Activated CD8-positive, alpha-beta memory T cell treated with anti-CD3 and anti-CD28 coated beads, Interleukin-2, amount 50 U/mL, for 1 hour (primary cell): ENCODE measurements around the gene TRIP13.
"Not testable (repeated sequence)": the region's sequence is repeated elsewhere in the genome, so short reads cannot be mapped to it uniquely, and the experiment has no call there.

ENCODE experiments used
- DNase-seq: peaks from one replicate; pipeline ENCODE4 v3.0.0-alpha.2; 2020; ENCODE audit errors: extremely low read depth

TRIP13 gene

DNA sequence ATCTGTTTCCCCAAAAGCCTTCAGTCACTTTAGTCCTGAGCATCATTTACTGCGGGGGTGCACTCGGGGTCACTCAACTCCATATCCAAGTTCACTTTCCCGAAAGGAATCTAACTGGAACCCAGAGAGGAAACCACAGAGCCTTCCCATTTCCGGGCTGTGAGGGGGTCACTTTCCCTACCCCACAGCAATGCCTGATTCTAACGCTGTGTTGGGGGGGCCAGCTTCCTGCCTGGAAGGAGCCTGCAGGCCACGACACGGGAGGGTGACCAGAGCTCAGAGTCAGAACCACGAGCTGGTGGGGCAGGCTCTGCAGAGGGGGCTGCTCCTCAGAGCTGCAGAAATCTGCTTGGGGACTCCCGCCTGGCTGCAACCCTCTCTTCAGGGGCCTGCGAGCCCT is 20.4 kb upstream of the TRIP13 start:
- DNase-seq: no peak

DNA sequence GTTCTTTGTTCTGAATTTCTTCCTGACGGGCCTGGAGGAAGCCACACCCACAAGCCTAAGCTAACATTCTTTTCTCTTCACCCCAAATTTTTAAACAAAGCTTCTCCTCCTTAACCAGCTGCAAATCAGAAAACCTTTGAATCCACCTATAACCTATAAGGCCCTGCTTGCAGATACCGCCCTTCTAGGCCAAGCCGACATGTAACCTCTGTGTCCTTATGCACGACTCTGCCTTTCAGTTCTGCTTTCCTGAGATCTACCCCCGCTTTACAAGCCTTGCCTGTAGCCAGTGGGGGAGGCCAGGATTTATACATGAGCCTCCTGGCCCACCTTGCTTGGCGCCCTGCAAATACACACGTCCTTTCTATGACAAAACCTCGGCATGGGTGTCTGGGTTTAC is 19.4 kb upstream of the TRIP13 start:
- DNase-seq: no peak

DNA sequence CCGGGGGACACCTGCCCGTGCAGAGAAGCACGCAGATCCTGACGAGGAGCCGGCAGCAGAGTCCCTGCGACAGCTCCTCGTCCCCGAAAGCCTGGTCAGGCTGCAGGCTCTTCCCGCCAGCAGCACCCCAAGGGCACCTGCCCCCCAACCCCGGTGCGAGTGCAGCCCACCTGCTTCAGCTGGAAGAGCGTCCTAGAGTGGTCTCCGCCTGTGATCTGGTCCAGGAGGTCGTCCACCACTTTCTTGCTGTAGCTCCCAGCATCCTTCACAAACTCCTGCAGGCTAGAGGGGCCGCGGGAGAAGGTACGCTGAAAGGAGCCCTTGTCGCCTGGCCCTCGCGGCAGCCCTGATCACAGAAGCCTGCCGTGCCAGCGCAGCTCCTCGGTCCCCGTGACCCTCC is 16.8 kb upstream of the TRIP13 start:
- no peak for DNase-seq

DNA sequence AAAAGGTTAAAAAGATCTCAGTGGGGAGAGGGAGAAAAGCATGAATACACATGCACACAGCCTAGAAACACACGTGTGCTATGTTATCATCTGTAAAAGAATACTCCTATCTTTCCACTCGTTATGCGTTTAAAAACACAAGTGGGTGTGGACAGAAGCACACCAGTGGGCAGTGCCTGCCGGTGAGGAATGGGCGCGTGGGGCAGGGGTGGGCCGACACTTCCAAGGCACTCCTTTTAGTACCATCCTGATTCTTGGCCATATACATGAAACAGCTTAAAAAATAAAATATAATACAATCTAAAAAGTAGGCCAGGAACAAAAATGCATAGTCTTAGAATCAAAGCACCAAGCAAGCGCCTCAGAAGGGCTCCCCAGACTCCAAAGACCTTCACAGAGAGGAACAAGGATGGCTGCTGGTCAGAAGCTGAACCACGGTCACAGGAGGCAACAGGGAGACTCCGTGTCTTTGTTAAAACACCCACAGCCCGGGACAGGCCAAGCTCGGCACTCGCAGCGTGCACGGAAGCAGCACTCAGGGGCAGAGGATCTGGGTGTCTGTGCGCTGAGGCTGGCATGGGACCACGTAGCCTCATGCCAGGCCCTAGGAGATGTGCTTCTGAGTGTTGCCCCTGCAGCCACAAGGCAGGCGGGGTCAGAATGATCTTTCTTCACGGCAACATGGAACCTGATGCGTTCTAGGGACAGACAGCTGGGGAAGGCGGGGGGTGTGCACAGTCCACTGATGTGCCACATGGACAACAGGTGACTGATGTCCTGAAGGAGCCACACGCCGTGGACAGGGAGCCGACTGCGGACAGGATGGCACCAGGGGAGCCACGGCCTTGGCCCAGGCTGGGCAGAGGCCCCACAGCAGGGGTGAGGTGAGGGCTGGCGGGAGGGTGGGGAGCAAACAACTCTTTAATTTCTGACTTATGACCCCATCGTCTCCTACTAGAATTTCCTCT is 16.0 kb upstream of the TRIP13 start:
- DNase-seq: no peak

DNA sequence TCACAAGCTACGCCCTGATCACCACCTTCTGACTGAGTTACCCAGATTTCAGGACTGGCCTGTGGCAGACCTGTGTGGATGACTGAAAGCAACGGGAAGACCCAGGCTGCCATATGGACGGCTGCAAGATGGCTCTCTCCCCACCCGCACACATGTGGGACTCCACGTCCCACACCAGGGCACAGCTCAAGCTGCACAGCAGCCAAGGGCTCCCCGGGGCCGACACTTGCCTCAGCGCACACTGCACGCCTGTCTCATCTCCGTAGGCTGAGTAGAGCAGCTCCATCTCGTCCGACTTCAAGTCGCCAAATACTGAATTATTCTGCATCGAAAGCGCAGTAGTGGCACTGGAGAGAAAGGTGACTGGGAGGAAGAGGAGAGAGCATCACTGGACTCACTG is 14.6 kb upstream of the TRIP13 start:
- no peak for DNase-seq

DNA sequence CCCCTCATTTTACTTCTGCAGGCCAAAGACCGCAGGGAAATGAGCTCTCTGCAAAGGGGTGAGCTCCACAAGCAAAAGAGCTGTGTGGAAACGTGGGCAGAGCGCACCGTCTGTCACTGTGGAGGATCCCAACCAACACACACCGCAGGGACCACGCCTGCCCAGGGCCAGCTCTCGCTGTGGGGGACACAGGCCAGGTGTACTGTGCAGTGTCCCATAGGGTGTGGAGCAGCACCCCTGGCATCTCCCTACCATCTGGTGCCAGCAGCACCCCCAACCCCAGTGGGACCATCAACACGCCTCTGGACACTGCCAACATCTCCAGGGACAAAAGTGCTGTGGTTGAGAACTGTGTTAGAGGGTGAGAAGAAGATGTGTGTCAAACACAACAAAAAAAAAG is 14.0 kb upstream of the TRIP13 start:
- not testable (repeated sequence) for DNase-seq

DNA sequence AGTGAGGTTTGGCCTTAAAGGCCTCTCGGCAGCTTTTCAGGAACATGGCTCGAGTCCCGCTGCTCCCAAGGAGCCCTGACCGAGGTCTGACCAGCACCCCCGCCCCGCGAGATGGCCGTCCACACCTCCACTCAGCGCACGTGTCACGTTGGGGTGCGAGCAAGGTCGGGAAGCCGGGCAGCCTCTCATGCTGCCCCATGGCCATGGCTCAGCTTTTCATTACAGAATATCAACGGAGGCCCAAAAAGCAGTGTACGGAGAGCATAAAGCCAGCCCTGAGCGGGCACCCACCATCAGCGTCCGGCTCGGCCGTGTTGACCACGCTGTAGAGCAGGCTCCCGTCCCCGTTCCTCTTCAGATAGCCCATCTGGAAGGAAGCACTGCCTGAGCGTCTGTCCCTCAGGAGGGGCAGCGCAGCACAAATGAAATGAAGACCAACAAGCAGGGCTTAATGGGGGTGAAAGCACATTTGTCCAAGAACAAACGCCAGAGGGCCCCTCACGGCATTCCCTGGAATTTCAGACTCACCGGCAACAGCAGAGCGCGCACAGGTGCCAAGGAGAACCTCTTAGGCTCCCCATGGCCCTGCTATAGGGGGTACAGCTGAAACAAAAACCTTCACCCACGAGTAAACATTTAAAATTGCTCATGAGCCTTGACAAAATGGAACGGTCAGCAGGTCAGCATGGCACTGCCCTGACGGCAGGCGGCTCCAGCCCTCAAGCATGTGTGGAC is 11.7 kb upstream of the TRIP13 start:
- DNase-seq: no peak

DNA sequence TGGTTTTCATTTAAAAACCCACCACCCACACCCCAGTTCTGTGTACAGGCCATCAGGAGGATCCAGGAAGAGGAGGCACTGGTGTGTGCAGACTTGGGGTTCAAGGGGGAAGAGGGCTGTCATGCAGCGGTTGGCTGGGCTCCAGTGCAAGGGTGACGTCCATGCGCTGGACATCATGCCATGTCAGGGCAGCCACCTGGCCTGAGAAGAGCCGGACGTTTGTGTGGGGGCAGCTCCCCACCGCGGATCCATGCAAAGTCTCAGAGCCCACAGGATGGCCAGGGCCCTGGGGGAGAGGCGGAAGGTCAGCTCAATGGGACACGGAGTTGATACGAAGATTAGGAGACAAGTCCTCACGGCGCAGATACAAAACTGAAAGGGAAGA is 11.1 kb upstream of the TRIP13 start:
- no peak for DNase-seq

DNA sequence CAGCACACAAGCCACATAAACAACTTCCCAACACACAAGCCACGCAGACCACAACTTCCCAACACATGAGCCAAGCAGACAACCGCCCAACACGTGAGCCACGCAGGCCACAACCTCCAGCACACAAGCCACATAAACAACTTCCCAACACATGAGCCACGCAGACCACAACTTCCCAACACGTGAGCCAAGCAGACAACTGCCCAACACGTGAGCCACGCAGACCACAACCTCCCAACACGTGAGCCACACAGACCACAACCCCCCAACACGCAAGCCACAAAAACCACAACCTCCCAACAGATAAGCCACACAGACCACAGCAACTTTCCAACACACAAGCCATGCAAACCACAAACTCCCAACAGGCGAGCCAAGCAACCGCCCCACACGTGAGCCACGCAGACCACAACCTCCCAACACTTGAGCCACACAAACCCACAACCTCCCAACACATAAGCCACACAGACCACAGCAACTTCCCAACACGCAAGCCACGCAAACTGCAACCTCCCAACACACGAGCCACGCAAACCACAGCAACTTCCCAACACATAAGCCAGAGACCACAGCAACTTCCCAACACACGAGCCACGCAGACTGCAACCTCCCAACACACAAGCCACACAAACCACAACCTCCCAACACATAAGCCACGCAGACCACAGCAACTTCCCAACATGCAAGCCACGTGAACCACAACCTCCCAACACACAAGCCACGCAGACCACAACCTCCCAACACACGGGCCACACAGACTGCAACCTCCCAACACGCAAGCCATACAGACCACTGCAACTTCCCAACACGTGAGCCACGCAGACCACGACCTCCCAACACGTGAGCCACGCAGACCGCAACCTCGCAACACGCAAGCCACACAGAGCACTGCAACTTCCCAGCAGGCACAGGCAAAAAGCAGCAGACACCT is 10.2 kb upstream of the TRIP13 start:
- DNase-seq: no peak

DNA sequence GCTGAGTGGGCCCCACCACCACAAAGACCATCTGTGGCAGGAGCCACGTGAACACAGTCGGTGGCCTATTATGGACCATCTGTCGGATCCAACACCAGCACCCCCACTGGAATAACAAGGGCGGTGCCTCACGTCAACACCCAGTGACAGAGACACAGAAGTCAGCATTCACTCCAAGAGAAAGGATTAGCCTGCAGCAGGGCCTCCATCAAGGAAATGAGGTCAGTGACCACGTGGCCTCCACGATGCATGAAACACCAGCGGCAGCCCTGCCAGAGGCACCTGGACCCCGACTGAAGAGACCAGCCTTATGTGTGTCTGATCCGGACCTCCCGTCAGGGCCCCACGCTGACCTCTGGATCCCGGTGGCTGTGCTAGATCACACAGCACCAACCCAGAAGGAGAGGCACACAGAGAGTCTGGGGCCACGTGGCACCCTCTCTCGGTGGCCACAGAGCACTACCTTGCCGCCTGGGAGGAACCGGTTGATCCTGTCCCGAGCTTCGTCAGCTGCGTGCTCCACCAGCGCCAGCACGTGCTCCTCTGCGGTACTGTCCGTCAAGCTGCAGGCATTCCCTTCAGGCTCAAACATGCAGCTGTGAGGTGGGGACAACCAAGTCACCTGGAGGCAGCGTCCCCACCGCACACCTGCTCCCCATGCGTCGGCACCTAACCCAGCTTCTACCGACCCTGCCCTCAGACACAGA is 9.1 kb upstream of the TRIP13 start:
- no peak for DNase-seq

DNA sequence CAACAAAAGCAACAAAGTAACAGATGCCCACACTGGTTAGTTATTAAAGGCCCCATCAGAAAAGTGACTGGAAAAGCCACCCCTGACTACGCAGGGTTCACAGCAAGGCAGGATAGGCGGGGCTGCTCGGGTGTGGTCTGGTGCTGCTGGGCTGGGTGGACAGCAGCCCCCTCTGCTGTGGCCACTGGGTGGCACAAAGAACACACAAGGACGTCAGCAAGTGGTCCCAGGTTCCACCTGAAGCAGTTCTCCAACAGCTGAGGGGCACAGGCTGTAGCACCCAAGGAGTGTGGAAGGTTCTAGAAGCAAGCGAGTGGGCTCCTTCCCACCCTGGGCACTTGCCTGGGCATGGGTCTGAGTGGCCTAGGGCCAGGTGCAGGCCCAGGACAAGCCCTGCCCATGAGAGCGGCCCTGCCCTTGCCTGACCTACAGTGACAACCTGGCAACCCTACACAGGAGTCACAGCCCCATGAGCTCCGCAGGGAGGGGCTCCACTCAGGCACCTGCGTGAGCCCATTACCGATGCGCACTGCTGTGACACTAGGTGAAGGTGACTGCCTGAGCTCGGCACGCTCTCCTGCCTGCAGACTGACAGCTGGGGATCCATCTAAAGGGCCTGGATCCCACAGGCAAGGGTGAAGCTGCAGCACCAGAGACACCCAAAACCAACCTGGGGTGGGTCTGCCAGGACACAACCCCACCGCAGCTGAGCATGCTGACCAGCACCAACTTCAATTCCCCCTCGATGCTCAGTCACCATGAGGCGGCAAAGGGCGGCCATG is 8.1 kb upstream of the TRIP13 start:
- no peak for DNase-seq

DNA sequence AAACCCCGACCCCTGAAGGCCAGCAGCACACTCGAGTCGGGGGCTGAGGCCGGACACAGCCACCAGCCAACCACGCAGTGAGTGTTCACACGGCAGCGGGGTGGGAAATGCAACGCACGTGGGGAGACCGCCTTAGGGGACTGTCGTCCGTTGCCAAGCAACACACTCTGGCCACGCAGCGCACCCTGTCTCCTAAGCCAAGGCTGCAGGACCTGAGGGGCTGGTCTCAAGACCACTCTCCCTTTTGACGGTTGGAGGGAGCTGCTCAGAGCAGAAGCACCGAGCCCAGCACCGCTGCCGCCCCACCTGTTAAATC is 7.6 kb upstream of the TRIP13 start:
- no peak for DNase-seq

DNA sequence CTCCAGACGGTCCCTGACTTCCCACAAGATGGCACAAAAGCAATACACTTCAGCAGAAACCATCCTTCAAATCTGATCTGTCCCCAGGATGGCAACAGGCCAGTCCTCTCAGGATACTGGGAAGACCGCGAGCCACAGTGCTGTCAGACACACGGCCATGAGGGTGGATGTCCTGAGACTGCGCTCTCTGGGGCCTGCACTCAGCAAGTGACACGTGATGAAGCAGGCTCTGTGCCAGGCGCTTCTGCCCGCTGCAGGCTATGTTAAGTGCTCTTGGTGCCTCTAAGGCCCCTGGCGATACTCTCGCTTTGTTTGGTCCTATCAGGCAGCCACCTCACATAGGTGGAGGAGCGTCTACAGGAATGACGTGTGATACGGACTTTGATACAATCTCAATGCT is 7.2 kb upstream of the TRIP13 start:
- no peak for DNase-seq

DNA sequence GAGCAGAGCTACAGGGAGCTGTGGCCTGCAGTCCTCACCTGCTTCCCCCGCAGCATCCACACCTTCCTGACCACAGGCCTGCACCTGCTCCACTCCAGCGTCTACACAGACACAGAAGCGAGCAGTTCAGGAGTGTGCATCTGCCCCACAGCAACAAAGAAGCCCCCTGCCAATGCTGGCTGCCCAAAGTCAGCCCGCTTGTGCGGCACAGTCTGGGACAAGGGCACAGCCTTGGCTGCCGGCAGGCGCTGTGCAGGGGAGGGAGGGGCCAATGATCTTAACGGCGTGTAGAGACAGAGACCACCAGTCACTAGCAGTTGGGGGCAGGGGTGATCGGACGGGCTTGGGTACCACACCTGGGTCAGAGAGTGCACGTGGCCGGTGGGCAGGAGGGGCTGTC is 6.6 kb upstream of the TRIP13 start:
- DNase-seq: no peak

DNA sequence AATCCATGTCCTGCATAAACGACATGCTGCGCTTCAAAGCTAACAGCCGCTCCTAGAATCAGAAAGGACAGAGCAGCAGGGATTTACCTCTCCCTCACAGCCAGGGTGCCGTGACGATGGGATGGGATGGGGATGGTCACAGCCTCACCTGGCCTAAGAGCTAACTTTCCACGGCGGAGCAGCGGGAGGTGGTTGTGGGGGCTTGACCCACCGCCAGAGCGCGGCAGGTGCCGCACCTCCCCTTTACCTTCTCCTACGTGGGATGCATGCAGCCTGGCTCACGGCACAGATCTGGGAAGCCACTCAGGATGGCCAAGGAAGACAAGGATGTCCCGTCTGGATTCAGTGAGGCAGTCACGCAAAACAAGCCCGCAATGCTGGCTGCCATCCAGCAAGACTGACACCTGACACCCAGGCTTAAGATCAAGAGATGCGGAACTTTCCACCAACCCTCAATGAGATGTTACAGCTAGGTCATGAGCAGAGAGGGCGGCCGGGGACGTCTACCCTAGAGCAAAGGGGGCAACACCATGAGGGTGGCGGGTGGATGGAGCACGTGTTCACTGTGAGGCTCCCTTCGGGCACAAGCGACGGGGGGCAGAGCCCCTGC is 5.9 kb upstream of the TRIP13 start:
- DNase-seq: no peak

DNA sequence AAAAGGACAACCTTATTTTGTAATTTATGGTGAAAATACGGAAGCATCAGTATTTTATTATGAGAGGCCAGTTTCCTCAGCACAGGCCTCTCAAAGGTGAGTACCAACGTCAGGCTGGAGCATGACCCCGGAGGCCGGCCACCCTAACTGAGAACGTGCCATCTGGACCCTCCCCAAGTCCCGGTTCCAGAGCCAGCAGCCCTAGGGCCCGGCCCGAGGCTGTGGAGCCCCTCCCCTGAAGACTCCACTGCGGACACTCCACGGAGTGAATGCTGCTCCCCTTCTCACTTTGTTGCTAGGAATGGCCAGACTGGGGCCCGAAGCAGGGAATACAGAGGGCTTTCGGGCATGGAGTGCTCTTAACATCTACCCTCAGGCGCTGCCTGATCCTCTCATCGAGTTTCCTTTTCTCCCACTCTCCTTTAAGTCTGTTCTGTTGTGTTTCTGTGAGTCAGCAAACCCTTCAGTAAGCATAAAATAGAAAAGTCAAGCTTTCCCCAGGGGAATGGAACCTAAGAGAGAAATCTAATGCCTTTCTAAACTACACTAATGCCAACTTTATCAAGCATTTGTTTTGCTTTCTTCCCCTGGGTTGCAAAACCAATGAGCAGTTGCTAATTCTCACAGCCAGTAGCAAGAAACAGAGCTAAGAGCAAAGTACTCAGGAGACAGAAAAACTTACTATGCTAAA is 4.6 kb upstream of the TRIP13 start:
- no peak for DNase-seq

DNA sequence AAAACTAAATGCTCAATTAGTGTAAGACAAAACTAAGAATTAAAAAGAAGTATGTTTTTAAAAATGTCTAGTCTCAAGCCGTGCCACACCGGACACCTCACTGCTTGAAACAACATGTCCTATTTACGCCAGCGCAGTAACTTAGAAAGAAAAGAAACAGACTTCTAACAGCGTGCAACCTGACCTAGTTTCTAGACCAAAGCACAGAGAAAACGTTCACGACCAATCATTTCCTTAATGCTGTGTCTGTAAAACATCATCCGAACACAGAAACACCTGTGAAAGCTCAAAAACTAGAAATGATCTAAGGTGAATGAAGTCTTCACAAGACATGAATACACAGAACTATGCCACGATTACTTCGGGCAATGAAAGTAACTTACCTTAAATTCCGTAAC is 4.0 kb upstream of the TRIP13 start:
- DNase-seq: no peak

DNA sequence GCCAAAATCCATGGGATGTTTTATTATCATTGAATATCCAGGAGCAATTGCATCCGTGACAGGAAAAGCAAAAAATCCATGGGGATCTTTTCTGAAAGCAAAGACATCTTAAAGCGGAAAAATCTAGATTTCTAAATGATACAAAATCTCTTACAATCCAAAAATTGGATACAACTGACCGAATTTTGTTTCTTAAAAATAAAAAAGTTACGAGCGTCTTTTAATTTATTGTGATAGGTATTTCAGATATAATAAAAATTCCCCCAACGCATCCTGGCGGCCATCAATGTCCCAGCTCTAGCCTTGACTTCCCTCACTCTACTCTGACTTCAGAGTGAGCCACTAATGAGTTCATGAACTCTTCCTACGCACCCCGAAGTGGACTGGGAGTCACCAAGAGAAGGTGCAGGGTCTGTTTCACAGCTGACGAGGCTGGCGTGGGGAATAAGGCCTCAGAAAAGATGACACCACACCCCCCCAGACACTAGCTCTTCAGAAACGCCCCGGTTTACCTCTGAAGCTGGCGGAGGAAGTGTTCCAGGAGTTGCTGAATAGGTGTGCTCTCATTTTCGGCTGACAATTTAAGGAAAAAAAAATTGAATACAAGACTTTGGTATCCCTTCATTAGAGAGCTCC is 3.5 kb upstream of the TRIP13 start:
- DNase-seq: no peak

DNA sequence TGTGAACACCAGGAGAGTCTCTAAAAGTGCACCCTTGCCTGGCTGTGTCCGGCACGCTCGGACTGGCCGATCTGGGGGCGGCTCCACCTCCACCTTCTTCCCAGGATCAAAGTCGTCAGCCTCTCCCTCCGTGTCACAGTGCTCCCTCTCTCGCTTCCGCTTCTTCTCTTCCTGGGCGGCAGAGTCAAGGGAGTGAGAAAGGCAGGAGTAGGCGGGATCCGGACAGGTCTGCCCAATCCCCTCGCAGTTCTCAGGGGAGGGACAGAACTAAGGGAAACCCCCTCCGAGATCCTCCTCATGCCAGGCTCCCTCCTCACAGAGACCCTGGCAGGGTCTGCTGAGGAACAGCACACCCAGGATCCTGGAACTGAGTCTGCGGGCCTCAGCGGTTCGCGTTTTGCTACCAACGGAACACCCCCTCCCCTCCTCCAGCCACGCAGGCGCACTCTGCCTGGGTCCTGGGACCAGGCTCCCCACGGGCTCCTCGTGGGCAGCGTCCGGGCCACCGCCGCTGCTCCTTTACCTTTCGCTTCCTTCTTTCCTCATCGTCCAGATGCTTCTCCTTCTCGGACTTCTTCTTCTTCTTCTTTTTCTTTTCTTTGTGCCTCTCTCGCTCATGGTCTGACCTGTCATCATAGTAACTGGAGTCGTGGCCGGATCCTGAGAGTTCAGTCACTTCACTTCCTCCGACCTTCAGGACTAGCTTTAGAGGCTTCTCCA is 1.4 kb upstream of the TRIP13 start:
- DNase-seq: no peak
